Endothelial cell of umbilical vein (primary cell): ENCODE data around the gene PSME3IP1.

Experiments used
- CTCF ChIP-seq, 2 donors: IDR thresholded peaks; 1 replicate in 1 of 2; 2 replicates in 1 of 2; pipeline ENCODE4 v1.5.1; 2011; ENCODE audit warnings: low read length in 2 of 2, mild to moderate bottlenecking in 2 of 2, moderate library complexity in 2 of 2, control low read depth in 1 of 2, inconsistent platforms in 1 of 2, low read depth in 1 of 2; ENCODE audit not compliant: insufficient read depth in 1 of 2; ENCODE audit errors: extremely low read depth in 1 of 2
- EZH2 ChIP-seq: IDR thresholded peaks from 2 replicates; pipeline ENCODE4 v1.6.1; 2012; ENCODE audit warnings: borderline replicate concordance, low read depth, mild to moderate bottlenecking, moderate library complexity, low read length, inconsistent platforms; ENCODE audit not compliant: severe bottlenecking
- FOS ChIP-seq: IDR thresholded peaks from 2 replicates; pipeline ENCODE4 v1.6.1; 2011; ENCODE audit warnings: mild to moderate bottlenecking, low read length, moderate library complexity, borderline replicate concordance; ENCODE audit not compliant: insufficient read depth
- MAX ChIP-seq: IDR thresholded peaks from 2 replicates; pipeline ENCODE4 v1.6.1; 2011; ENCODE audit not compliant: insufficient read depth, insufficient read length
- MYC ChIP-seq: IDR thresholded peaks from one replicate; pipeline ENCODE4 v1.6.1; 2011; ENCODE audit warnings: mild to moderate bottlenecking, low read depth, low read length

DNA sequence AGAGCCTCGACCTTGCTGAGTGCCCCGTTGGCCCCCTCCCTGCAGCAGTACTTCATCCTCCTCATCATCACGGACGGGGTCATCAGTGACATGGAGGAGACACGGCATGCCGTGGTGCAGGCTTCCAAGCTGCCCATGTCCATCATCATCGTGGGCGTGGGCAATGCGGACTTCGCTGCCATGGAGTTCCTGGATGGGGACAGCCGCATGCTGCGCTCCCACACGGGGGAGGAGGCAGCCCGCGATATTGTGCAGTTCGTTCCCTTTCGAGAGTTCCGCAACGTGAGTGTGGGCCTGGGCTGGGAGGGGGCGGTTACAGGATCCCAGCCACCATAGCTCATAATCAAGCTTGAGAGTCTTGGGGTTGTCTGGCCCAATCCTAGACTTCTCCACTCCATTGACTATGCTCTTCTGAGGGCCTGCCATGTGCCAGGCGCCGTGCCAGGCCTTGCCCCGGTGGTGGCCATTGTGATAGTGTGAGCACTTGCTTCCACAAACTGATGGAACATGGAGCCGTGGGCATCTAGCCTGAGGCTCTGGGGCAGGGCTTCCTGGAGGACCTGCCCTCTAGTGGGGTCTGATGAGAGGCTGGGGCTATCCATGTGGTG lies 39.7 kb downstream of the PSME3IP1 start:
- TF ChIP-seq CTCF (IDR thresholded peaks at IDR 0.05; ENCODE audit: extremely low read depth in 1 of 2, insufficient read depth in 1 of 2, low read depth in 1 of 2, low read length in 2 of 2) (no peak), FOS (no peak), MYC (no peak), MAX (no peak), EZH2 (no peak)
